Pancreas (tissue), 10 donors: ENCODE measurements around the gene SFT2D1. TPM values are rescaled to one million over a fixed set of nuclear protein-coding genes. Genes with fewer than 3 reads are reported as not detected.

Experiments used
- ATAC-seq, 4 donors: fragments of 200-7000 bp; cut with Tn5 transposase; one replicate each; pipeline versions ENCODE4 v1.8.0 to v1.9.1; 2020; ENCODE audit warnings: mild to moderate bottlenecking in 4 of 4, moderate library complexity in 4 of 4
- DNase-seq, 6 donors: peaks; one replicate each; pipeline ENCODE4 v3.0.0-alpha.2; 2020
- FAIRE-seq: peaks from 2 replicates; lab custom pipeline; 2012; peaks lifted over from hg19 to GRCh38; lab: Jason Lieb, UNC
- H3K27ac ChIP-seq, 4 donors: fragments of 200-600 bp; sonication (generic); 1 replicate in 3 of 4; 2 replicates in 1 of 4; pipeline versions ENCODE4 v1.5.0 to v1.8.0; 2020
- H3K27me3 ChIP-seq, 4 donors: fragments of 200-600 bp; one replicate each; pipeline ENCODE4 v1.8.0; 2021
- H3K36me3 ChIP-seq, 3 donors: fragments of 200-600 bp; sonication (generic) in 1 of 3; one replicate each; pipeline versions ENCODE4 v1.5.0 to v1.8.0; 2020 to 2021
- H3K4me1 ChIP-seq, 3 donors: fragments of 200-600 bp; one replicate each; pipeline ENCODE4 v1.8.0; 2021
- H3K4me3 ChIP-seq, 4 donors: fragments of 200-600 bp; sonication (generic) in 2 of 4; one replicate each; pipeline versions ENCODE4 v1.5.0 to v1.8.0; 2020 to 2021
- H3K9me3 ChIP-seq, 4 donors: fragments of 200-600 bp; one replicate each; pipeline ENCODE4 v1.8.0; 2021
- CTCF ChIP-seq, 4 donors: fragments of 200-600 bp; sonication (generic) in 3 of 4; IDR thresholded peaks; one replicate each; pipeline versions ENCODE4 v1.5.0 to v1.8.0; 2021; ENCODE audit warnings: antibody characterized with exemption in 4 of 4
- WGBS, 2 donors: extraction: QIAGEN DNeasy Blood & Tissue Kit; methylation state at CpG; one replicate each; pipeline ENCODE4 v1.1.7; 2013; 5-methylcytosine and 5-hydroxymethylcytosine counted together
- intact Hi-C, 3 donors: fragments of 100-400 bp; cut with DNase I; formaldehyde crosslinking; loops; one replicate each; pipeline versions ENCODE4 v1.11.1 to v1.14.2; 2022
- polyA plus RNA-seq, 2 donors: library from polyadenylated mRNA; stranded (reverse); fragments of 200-250 nt; gene quantifications; one replicate each; pipeline ENCODE4 v1.2.3, GENCODE V29; 2013
- total RNA-seq, 6 donors: library from RNA; stranded (reverse); fragmentation: NEBNext Ultra II Directional in 4 of 6; extraction: Animal tissue kit (Norgen Biotek cat#: 25700) in 4 of 6; gene quantifications; one replicate each; pipeline versions ENCODE4 v1.2.1 to v1.2.4, GENCODE V29; 2021 to 2023
- donor health status: healthy with polysubstance abuse.
- donor health status: DM: no; HTN: no; CAD: no; lungs with moderate emphysema.
- donor health status: DM: no; HTN: no; CAD: no.
- donor health status: control.
- donor health status: control.
- donor health status: Bipolar disorder and iron deficiency.
- donor health status: DM: yes; HTN: yes; CAD: no.
- donor health status: DM: no; HTN: no; CAD: no.
- donor health status: DM: no; HTN: no; CAD: no.
- donor health status: DM: yes; HTN: yes; CAD: no.

Gene SFT2D1
- total and polyA plus RNA-seq, 8 donors = 14.5 to 38.9 (median 24.7) TPM

GRCh38 chr6:166286839-166287271, 55.5 kb downstream of the SFT2D1 start:
- H3K4me1 ChIP-seq = no peaks in the 10 kb centered on the region
- FAIRE-seq (no peak), ATAC-seq (peak in 2 of 4 donors; percentile 52 to 60), DNase-seq (no peak)
- H3K4me3 ChIP-seq = no peak overlapping the region
- intact Hi-C loops = loop anchor here in 1 of 3 donors (10.0 kb wide), 1 partner anchor 118 kb away; no protein-coding TSS in a partner anchor
- no peak overlapping the region for H3K27ac ChIP-seq
- no peaks in the 10 kb centered on the region for H3K36me3 ChIP-seq
- WGBS, 2 donors = 50 to 58% methylated on average over 8 of the region's 8 CpGs
- no peak for TF ChIP-seq CTCF (IDR thresholded peaks at IDR 0.05)
- H3K27me3 ChIP-seq = no peaks in the 10 kb centered on the region
- no peaks in the 10 kb centered on the region for H3K9me3 ChIP-seq

- ATAC-seq (no peak), FAIRE-seq (no peak), DNase-seq (no peak)
- Histone ChIP-seq H3K27ac (no peak overlapping the region), H3K4me1 (no peaks in the 10 kb centered on the region), H3K27me3 (no peaks in the 10 kb centered on the region), H3K36me3 (no peaks in the 10 kb centered on the region), H3K4me3 (no peak overlapping the region), H3K9me3 (no peaks in the 10 kb centered on the region)
- WGBS, 2 donors = 53 to 58% methylated on average over 6 of the region's 6 CpGs
- intact Hi-C loops = loop anchor here in 1 of 3 donors (10.0 kb wide), 1 partner anchor 120 kb away; no protein-coding TSS in a partner anchor
- TF ChIP-seq CTCF (IDR thresholded peaks at IDR 0.05) = no peak
These were observed 57.1 kb downstream of the SFT2D1 start for GRCh38 chr6:166285233-166285632.

- FAIRE-seq (no peak), ATAC-seq (no peak), DNase-seq (no peak)
- intact Hi-C loops = loop anchor here in 1 of 3 donors (10.0 kb wide), 1 partner anchor 120 kb away; no protein-coding TSS in a partner anchor
- Histone ChIP-seq H3K9me3 (no peaks in the 10 kb centered on the region), H3K36me3 (no peaks in the 10 kb centered on the region), H3K4me3 (no peak overlapping the region), H3K4me1 (no peaks in the 10 kb centered on the region), H3K27me3 (no peaks in the 10 kb centered on the region), H3K27ac (no peak overlapping the region)
- no peak for TF ChIP-seq CTCF (IDR thresholded peaks at IDR 0.05)
- WGBS, 2 donors = 60 to 67% methylated on average over 6 of the region's 6 CpGs
These were observed 57.7 kb downstream of the SFT2D1 start for GRCh38 chr6:166284640-166285039.

- Histone ChIP-seq H3K36me3 (no peaks in the 10 kb centered on the region), H3K4me1 (no peaks in the 10 kb centered on the region), H3K27ac (no peak overlapping the region), H3K9me3 (no peaks in the 10 kb centered on the region), H3K27me3 (no peaks in the 10 kb centered on the region), H3K4me3 (no peak overlapping the region)
- FAIRE-seq = no peak
- no peak for DNase-seq
- peak in 1 of 4 donors; percentile 37 for ATAC-seq
- 37 to 51% methylated on average over 11 of the region's 11 CpGs for WGBS, 2 donors
- TF ChIP-seq CTCF (IDR thresholded peaks at IDR 0.05) = no peak
- intact Hi-C loops = loop anchor here in 1 of 3 donors (10.0 kb wide), 1 partner anchor 122 kb away; no protein-coding TSS in a partner anchor
These were observed 59.8 kb downstream of the SFT2D1 start for GRCh38 chr6:166282394-166283032.

GRCh38 chr6:166281104-166281503, 61.2 kb downstream of the SFT2D1 start:
- 78 to 87% methylated on average over 9 of the region's 9 CpGs for WGBS, 2 donors

More at GRCh38 chr6:166281104-166281503, 61.2 kb downstream of the SFT2D1 start:
- H3K27ac ChIP-seq = no peak overlapping the region
- H3K36me3 ChIP-seq = no peaks in the 10 kb centered on the region
- no peak for ATAC-seq
- no peak for DNase-seq
- no peak for TF ChIP-seq CTCF (IDR thresholded peaks at IDR 0.05)
- H3K4me1 ChIP-seq = no peaks in the 10 kb centered on the region
- intact Hi-C loops = loop anchor here in 1 of 3 donors (10.0 kb wide), 1 partner anchor 124 kb away; no protein-coding TSS in a partner anchor
- FAIRE-seq = no peak
- no peaks in the 10 kb centered on the region for H3K27me3 ChIP-seq
- no peaks in the 10 kb centered on the region for H3K9me3 ChIP-seq
- H3K4me3 ChIP-seq = no peak overlapping the region
